GM12864 (cell line): ENCODE measurements around the gene CD63.
A peak's percentile ranks its signal among the peaks of the same experiment; 100 is the strongest.

Experiments
- DNase-seq: peaks from one replicate; pipeline ENCODE4 v3.0.0-alpha.2; 2011; ENCODE audit warnings: low read depth
- H3K4me3 ChIP-seq: 2 replicates; pipeline ENCODE4 v1.5.1; 2011; ENCODE audit warnings: mild to moderate bottlenecking, low read depth, low read length, control low read depth
- CTCF ChIP-seq: IDR thresholded peaks from 2 replicates; pipeline ENCODE4 v1.5.1; 2011; ENCODE audit warnings: low read depth, mild to moderate bottlenecking, moderate library complexity, low read length, control low read depth, inconsistent platforms; ENCODE audit errors: missing control alignments

Gene CD63

DNA sequence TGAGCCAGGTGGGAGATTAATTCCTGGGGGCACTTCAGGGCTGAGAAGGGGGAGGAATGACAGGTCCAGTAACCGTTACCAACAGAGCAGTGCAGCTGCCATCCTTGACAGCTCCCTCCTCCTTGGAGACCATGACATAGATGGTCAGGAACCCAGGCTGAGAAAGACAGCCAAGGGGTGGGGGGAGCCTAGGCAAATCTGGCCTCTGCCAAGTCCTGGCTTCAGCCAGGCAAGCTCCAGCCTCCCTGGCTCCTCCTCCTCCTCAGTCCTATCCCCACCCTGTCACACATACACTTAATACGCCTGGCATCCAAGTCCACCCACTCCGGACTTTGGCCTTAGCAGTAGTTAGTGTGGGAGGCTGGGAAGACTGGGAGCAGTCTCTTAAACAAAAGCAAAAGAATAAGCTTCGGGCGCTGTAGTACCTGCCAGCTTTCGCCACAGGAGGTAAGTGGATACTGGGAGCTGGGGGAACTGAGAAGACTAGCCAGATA lies 8.7 kb downstream of the CD63 start, which contains the start of gene RDH5:
TSS of gene RDH5 (plus strand) at position 323 of the 494 bp plus-strand sequence. CDS start 792 bp downstream, outside the sequence.
- H3K4me3 ChIP-seq, result no peak within 1 kb of the TSS
- no peak for TF ChIP-seq CTCF
- no peak for DNase-seq

DNA sequence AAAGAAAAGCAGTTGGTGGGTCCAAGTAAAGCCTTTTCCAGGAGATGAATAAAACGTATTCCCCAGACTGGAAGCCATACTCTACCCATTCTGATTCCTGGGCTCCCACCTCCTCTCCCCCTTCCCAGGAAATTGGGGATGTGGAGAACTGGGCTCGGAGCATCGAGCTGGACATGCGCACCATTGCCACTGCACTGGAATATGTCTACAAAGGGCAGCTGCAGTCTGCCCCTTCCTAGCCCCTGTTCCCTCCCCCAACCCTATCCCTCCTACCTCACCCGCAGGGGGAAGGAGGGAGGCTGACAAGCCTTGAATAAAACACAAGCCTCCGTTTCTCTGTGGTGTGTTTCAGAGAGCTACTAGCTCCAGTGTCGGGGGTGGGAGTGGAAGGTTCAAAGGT lies 9.4 kb downstream of the CD63 start:
- TF ChIP-seq CTCF, result no peak
- DNase-seq, result no peak
- no peak overlapping the region for H3K4me3 ChIP-seq

- TF ChIP-seq CTCF, result no peak
- no peak for DNase-seq
- H3K4me3 ChIP-seq, result no peak overlapping the region
Measured at GRCh38 chr12:55718624-55719275, 10.1 kb downstream of the CD63 start.

GRCh38 chr12:55718015-55718414 lies 10.8 kb downstream of the CD63 start:
- no peak overlapping the region for H3K4me3 ChIP-seq
- no peak for DNase-seq
- no peak for TF ChIP-seq CTCF

GRCh38 chr12:55717011-55718007 lies 11.5 kb downstream of the CD63 start:
- no peak for DNase-seq
- H3K4me3 ChIP-seq, result peak overlapping the region; percentile 80
- no peak for TF ChIP-seq CTCF

GRCh38 chr12:55716582-55716957 lies 12.2 kb downstream of the CD63 start:
- no peak for DNase-seq
- no peak for TF ChIP-seq CTCF
- peak overlapping the region; percentile 80 for H3K4me3 ChIP-seq
